PC-3 (cell line): ENCODE data around the gene PCP4. TPM values are rescaled to one million over a fixed set of nuclear protein-coding genes. Genes with fewer than 3 reads are reported as not detected.

Experiments used
- ATAC-seq: fragments of 200-7000 bp; cut with Tn5 transposase; 2 replicates; pipeline ENCODE4 v1.9.1; 2020; ENCODE audit warnings: mild to moderate bottlenecking, moderate library complexity
- BruUV-seq: library from RNA; stranded (reverse); fragments of 400-500 nt; replicated peaks from 2 replicates; lab custom pipeline; 2021; lab: Mats Ljungman, UMichigan
- CTCF ChIA-PET: fragments of 300-600 bp; sonication (Branson Sonifier 250); formaldehyde crosslinking; loops from one replicate; lab custom pipeline; 2022; ENCODE audit warnings: antibody characterized with exemption; lab: Charles Lee
- POLR2A ChIA-PET: fragments of 300-600 bp; sonication (Branson Sonifier 250); formaldehyde crosslinking; loops from one replicate; lab custom pipeline; 2022; ENCODE audit warnings: antibody characterized with exemption; ENCODE audit not compliant: unreplicated experiment; lab: Charles Lee
- DNase-seq: peaks from one replicate; pipeline ENCODE4 v3.0.0-alpha.2; 2015
- H2AFZ ChIP-seq: fragments of 300-600 bp; sonication (generic); 2 replicates; pipeline ENCODE4 v1.6.0; 2016; ENCODE audit warnings: antibody characterized with exemption, low read length
- H3F3A ChIP-seq: fragments of 300-600 bp; sonication (generic); one replicate; pipeline ENCODE4 v1.6.0; 2017; ENCODE audit warnings: antibody characterized with exemption, low read length, control low read depth, mild to moderate bottlenecking; ENCODE audit not compliant: unreplicated experiment
- H3K27ac ChIP-seq: fragments of 300-600 bp; sonication (generic); 2 replicates; pipeline ENCODE4 v1.5.1; 2016; ENCODE audit warnings: mild to moderate bottlenecking, low read length
- H3K27me3 ChIP-seq: fragments of 300-600 bp; sonication (generic); 2 replicates; pipeline ENCODE4 v1.6.1; 2016; ENCODE audit warnings: low read length, mixed read lengths
- H3K36me3 ChIP-seq: fragments of 300-600 bp; sonication (generic); 2 replicates; pipeline ENCODE4 v1.6.1; 2016; ENCODE audit warnings: low read depth, mixed run types, low read length, mixed read lengths
- H3K4me1 ChIP-seq: fragments of 300-600 bp; sonication (generic); 2 replicates; pipeline ENCODE4 v1.5.1; 2016; ENCODE audit warnings: low read length; ENCODE audit not compliant: insufficient read depth
- H3K4me2 ChIP-seq: fragments of 300-600 bp; sonication (generic); 2 replicates; pipeline ENCODE4 v1.6.0; 2016; ENCODE audit warnings: low read length
- H3K4me3 ChIP-seq: fragments of 300-600 bp; sonication (generic); 2 replicates; pipeline ENCODE4 v1.5.1; 2016; ENCODE audit warnings: mild to moderate bottlenecking, low read length, mixed read lengths
- H3K79me2 ChIP-seq: fragments of 300-600 bp; sonication (generic); 2 replicates; pipeline ENCODE4 v1.6.1; 2017; ENCODE audit warnings: low read length, mixed read lengths
- H3K9ac ChIP-seq: fragments of 300-600 bp; sonication (generic); 2 replicates; pipeline ENCODE4 v1.6.0; 2016; ENCODE audit warnings: mild to moderate bottlenecking, low read length
- H3K9me2 ChIP-seq: fragments of 300-600 bp; sonication (generic); replicated peaks from 2 replicates; pipeline ENCODE4 v1.6.1; 2016; ENCODE audit warnings: mixed run types, low read length, mixed read lengths
- H3K9me3 ChIP-seq: fragments of 300-600 bp; sonication (generic); 2 replicates; pipeline ENCODE4 v1.6.1; 2016; ENCODE audit warnings: low read length, mixed read lengths
- H4K20me1 ChIP-seq: fragments of 300-600 bp; sonication (generic); 2 replicates; pipeline ENCODE4 v1.6.1; 2016; ENCODE audit warnings: low read length, mixed read lengths
- EZH2 ChIP-seq: fragments of 300-600 bp; sonication (generic); IDR thresholded peaks from one replicate; pipeline ENCODE4 v1.6.1; 2017; ENCODE audit warnings: antibody characterized with exemption, mild to moderate bottlenecking, low read length; ENCODE audit not compliant: unreplicated experiment
- EZH2phosphoT487 ChIP-seq: fragments of 300-600 bp; sonication (generic); IDR thresholded peaks from 2 replicates; pipeline ENCODE4 v1.6.1; 2018; ENCODE audit warnings: mild to moderate bottlenecking, antibody characterized with exemption, low read length, borderline replicate concordance
- intact Hi-C: fragments of 100-400 bp; cut with micrococcal nuclease; formaldehyde crosslinking; loops from 2 replicates; pipeline ENCODE4 v1.9.0; 2023
- total RNA-seq: library from RNA; depleted of rRNA; stranded (reverse); fragments of >200 nt; gene quantifications from 2 replicates; pipeline ENCODE4 v1.2.3, GENCODE V29; 2014
- TF ChIP-seq, protein P1 (sequence below): fragments of 300-600 bp; sonication (generic); conservative IDR thresholded peaks from 2 replicates; pipeline ENCODE4 v1.5.1; 2017; ENCODE audit warnings: antibody characterized with exemption, low read depth, mild to moderate bottlenecking, low read length

Gene PCP4
- total RNA-seq, 1 experiment from 2014 or later = not detected

DNA sequence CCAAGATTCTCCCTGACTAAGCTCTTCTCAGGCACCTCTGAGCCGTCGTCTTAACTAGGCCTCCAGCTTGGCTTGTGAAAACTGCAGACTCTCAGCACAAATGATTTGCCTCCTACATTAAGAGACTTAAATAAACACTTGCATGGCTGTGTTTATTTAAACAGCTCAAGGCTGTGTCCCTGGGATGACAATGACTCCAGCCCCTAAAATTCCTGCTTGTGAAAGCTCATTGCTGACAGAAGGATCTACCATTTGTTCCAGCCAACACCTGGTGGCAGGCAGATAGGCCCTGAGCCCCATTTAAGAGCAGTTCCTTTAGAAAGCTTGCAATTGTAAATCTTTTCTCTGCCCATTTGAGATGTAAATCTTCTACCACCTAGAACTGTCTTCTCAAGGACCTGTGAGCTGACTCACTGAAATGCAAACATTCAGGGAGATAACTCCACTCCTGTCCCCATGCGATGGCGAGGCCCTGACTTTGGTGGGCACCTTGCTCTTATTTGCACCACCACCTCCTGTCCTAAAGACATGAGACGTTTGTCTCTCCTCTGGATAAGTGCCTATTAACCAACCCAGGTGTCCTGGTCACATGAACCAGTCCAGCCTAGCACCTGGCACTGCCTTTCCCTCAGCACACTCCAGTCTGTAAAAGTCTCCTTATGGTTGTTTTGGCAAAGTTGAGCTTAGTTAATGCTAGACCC is 15.1 kb upstream of the PCP4 start:
- no peak for ATAC-seq
- H3K4me1 ChIP-seq = no peaks in the 10 kb centered on the region
- H3K9me3 ChIP-seq = 0 out of 2 replicates have a peak, but pooled peaks cover 6% of the 10 kb centered on the region
- no peak overlapping the region for H3K27ac ChIP-seq
- H2AFZ ChIP-seq = no peak overlapping the region
- H3K9ac ChIP-seq = no peak overlapping the region
- intact Hi-C loops = no loop called here
- no peaks in the 10 kb centered on the region for H3K9me2 ChIP-seq
- ChIA-PET CTCF (no interaction called here), POLR2A (no interaction called here)
- no peak for DNase-seq
- no peaks in the 10 kb centered on the region for H3K36me3 ChIP-seq
- no peak overlapping the region for H3K4me3 ChIP-seq
- no TSS peak for BruUV-seq
- no peaks in the 10 kb centered on the region for H3K27me3 ChIP-seq
- H4K20me1 ChIP-seq = no peaks in the 10 kb centered on the region
- no peaks in the 10 kb centered on the region for H3K79me2 ChIP-seq
- no peaks in the 10 kb centered on the region for H3F3A ChIP-seq
- no peak for TF ChIP-seq EZH2phosphoT487
- TF ChIP-seq EZH2 = no peak
- TF ChIP-seq, protein P1, sequence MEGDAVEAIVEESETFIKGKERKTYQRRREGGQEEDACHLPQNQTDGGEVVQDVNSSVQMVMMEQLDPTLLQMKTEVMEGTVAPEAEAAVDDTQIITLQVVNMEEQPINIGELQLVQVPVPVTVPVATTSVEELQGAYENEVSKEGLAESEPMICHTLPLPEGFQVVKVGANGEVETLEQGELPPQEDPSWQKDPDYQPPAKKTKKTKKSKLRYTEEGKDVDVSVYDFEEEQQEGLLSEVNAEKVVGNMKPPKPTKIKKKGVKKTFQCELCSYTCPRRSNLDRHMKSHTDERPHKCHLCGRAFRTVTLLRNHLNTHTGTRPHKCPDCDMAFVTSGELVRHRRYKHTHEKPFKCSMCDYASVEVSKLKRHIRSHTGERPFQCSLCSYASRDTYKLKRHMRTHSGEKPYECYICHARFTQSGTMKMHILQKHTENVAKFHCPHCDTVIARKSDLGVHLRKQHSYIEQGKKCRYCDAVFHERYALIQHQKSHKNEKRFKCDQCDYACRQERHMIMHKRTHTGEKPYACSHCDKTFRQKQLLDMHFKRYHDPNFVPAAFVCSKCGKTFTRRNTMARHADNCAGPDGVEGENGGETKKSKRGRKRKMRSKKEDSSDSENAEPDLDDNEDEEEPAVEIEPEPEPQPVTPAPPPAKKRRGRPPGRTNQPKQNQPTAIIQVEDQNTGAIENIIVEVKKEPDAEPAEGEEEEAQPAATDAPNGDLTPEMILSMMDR = no peak
- H3K4me2 ChIP-seq = no peak overlapping the region

DNA sequence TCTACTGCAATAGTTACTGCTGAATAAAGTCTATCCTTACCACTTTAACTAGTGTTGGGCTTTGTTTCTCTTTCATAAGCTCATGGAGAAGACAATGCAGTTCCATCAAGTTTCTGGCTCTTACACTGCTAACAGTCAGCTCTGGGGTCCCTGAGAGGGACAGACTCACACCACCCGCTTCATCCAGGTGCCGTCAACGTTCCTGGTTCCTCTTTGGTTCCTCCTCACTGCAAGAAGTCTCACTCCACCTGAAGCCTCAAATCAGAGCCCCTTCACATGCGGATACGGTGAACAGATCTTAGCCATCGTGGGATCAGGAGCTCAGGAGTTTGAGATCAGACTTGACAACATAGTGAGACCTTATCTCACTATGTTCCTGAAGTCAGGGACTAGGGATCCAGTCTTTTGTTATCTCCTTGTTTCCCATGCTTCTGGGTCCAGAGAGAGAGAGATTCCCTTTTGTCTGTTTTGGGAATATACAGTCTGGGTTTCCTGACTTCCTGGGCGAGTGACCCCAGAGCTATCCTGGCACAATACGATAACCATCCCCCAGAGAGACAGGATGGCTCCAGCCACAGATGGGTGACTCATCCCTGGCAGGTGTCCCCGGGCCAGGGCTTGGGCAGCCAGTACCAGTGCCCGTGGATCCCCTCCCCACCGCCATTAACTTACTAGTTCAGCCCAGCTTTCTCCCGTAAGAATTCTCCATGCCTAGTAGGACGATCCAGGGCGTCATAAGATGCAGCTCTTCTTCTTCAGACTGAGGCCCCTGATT is 14.3 kb upstream of the PCP4 start:
- H3K9me2 ChIP-seq = no peaks in the 10 kb centered on the region
- POLR2A ChIA-PET = no interaction called here
- H3K4me2 ChIP-seq = no peak overlapping the region
- no peaks in the 10 kb centered on the region for H3K4me1 ChIP-seq
- H3K27me3 ChIP-seq = no peaks in the 10 kb centered on the region
- TF ChIP-seq EZH2phosphoT487 (no peak), EZH2 (no peak)
- TF ChIP-seq, protein P1 = no peak
- H3K9me3 ChIP-seq = 0 out of 2 replicates have a peak, but pooled peaks cover 6% of the 10 kb centered on the region
- ATAC-seq = no peak
- no peak overlapping the region for H3K27ac ChIP-seq
- no TSS peak for BruUV-seq
- H3F3A ChIP-seq = no peaks in the 10 kb centered on the region
- intact Hi-C loops = no loop called here
- H3K79me2 ChIP-seq = no peaks in the 10 kb centered on the region
- no peak overlapping the region for H3K9ac ChIP-seq
- CTCF ChIA-PET = no interaction called here
- no peak overlapping the region for H2AFZ ChIP-seq
- no peak overlapping the region for H3K4me3 ChIP-seq
- no peaks in the 10 kb centered on the region for H4K20me1 ChIP-seq
- H3K36me3 ChIP-seq = no peaks in the 10 kb centered on the region
- DNase-seq = no peak
